SK-N-SH (cell line): Measurements from ENCODE around the gene LYRM4.

Experiments used
- CTCF ChIP-seq: fragments of 200-600 bp; sonication (generic); IDR thresholded peaks from 2 replicates; pipeline ENCODE4 v1.6.1; 2017; ENCODE audit warnings: antibody characterized with exemption, mild to moderate bottlenecking, moderate library complexity
- JUND ChIP-seq: IDR thresholded peaks from 2 replicates; pipeline ENCODE4 v1.4.0; 2012

- no peak for TF ChIP-seq CTCF
- no peak for TF ChIP-seq JUND
Measured at GRCh38 chr6:5072440-5072839, 188.3 kb downstream of the LYRM4 start.
